Mesodermal cell (in vitro differentiated cells): Measurements from ENCODE around the gene FRS2.
"Not testable (repeated sequence)": the region's sequence is repeated elsewhere in the genome, so short reads cannot be mapped to it uniquely, and the experiment has no call there.

Experiments
- H3K27ac ChIP-seq: 2 replicates; pipeline ENCODE4 v1.7.0; 2013; ENCODE audit warnings: mild to moderate bottlenecking, low read depth, low read length, moderate library complexity; ENCODE audit not compliant: severe bottlenecking
- H3K36me3 ChIP-seq: 2 replicates; pipeline ENCODE4 v1.7.1; 2013; ENCODE audit warnings: mild to moderate bottlenecking, low read length, moderate library complexity; ENCODE audit not compliant: control insufficient read depth, insufficient read depth
- H3K4me1 ChIP-seq: one replicate; pipeline ENCODE4 v1.7.1; 2013; ENCODE audit warnings: mild to moderate bottlenecking, low read length; ENCODE audit not compliant: insufficient read depth, control insufficient read depth, poor library complexity, severe bottlenecking
- H3K4me3 ChIP-seq: 2 replicates; pipeline ENCODE4 v1.7.0; 2013; ENCODE audit warnings: low read length, control low read depth, mild to moderate bottlenecking; ENCODE audit not compliant: insufficient read depth, poor library complexity, severe bottlenecking; ENCODE audit errors: extremely low read depth
- H3K9me3 ChIP-seq: 2 replicates; pipeline ENCODE4 v1.7.1; 2013; ENCODE audit warnings: mild to moderate bottlenecking, low read length, moderate library complexity; ENCODE audit not compliant: control insufficient read depth
- WGBS, 2 experiments: methylation state at CpG; one replicate each; pipeline ENCODE4 v1.1.5; 2013; ENCODE audit warnings: missing lambda C conversion rate in 2 of 2; ENCODE audit not compliant: insufficient coverage in 2 of 2; 5-methylcytosine and 5-hydroxymethylcytosine counted together

The FRS2 gene

GRCh38 chr12:69437073-69437472 lies 33.1 kb upstream of the FRS2 start:
- Histone ChIP-seq H3K27ac (no peak overlapping the region), H3K4me1 (no peaks in the 10 kb centered on the region), H3K36me3 (no peaks in the 10 kb centered on the region), H3K4me3 (no peak overlapping the region), H3K9me3 (no peaks in the 10 kb centered on the region)
- WGBS, 2 experiments, result 50 to 62% methylated on average over 2 of the region's 2 CpGs

- Histone ChIP-seq H3K4me3 (no peak overlapping the region), H3K36me3 (no peaks in the 10 kb centered on the region), H3K4me1 (no peaks in the 10 kb centered on the region), H3K27ac (no peak overlapping the region), H3K9me3 (no peaks in the 10 kb centered on the region)
- 100% methylated on average over 2 to 3 of the region's 3 CpGs for WGBS, 2 experiments
These were observed 31.6 kb upstream of the FRS2 start for GRCh38 chr12:69438539-69438938.

- WGBS, 2 experiments, result 67 to 100% methylated on average over 1 of the region's 3 CpGs
- H3K36me3 ChIP-seq, result no peaks in the 10 kb centered on the region
- H3K4me1 ChIP-seq, result no peaks in the 10 kb centered on the region
- H3K27ac ChIP-seq, result no peak overlapping the region
- no peaks in the 10 kb centered on the region for H3K9me3 ChIP-seq
- H3K4me3 ChIP-seq, result no peak overlapping the region
These were observed 30.2 kb upstream of the FRS2 start for GRCh38 chr12:69440016-69440415.

- H3K36me3 ChIP-seq, result no peaks in the 10 kb centered on the region
- no peaks in the 10 kb centered on the region for H3K9me3 ChIP-seq
- no peak overlapping the region for H3K27ac ChIP-seq
- 72 to 80% methylated on average over 1 to 2 of the region's 2 CpGs for WGBS, 2 experiments
- H3K4me1 ChIP-seq, result no peaks in the 10 kb centered on the region
- H3K4me3 ChIP-seq, result no peak overlapping the region
These were observed 29.3 kb upstream of the FRS2 start for GRCh38 chr12:69440886-69441285.

GRCh38 chr12:69442894-69443293 lies 27.3 kb upstream of the FRS2 start:
- Histone ChIP-seq H3K4me3 (no peak overlapping the region), H3K36me3 (no peaks in the 10 kb centered on the region), H3K4me1 (no peaks in the 10 kb centered on the region), H3K9me3 (no peaks in the 10 kb centered on the region), H3K27ac (no peak overlapping the region)
- WGBS, 2 experiments, result 88 to 94% methylated on average over 1 to 3 of the region's 3 CpGs

GRCh38 chr12:69443916-69444315 lies 26.3 kb upstream of the FRS2 start:
- no peaks in the 10 kb centered on the region for H3K9me3 ChIP-seq
- H3K4me3 ChIP-seq, result no peak overlapping the region
- no peaks in the 10 kb centered on the region for H3K36me3 ChIP-seq
- H3K4me1 ChIP-seq, result no peaks in the 10 kb centered on the region
- 95 to 98% methylated on average over 2 to 3 of the region's 5 CpGs for WGBS, 2 experiments
- no peak overlapping the region for H3K27ac ChIP-seq

- Histone ChIP-seq H3K4me1 (no peaks in the 10 kb centered on the region), H3K9me3 (no peaks in the 10 kb centered on the region), H3K27ac (no peak overlapping the region), H3K4me3 (no peak overlapping the region), H3K36me3 (no peaks in the 10 kb centered on the region)
- WGBS, 2 experiments, result 100% methylated on average over 1 of the region's 1 CpG; no CpG with 5 or more reads in 1 of the 2 experiments
These were observed 22.3 kb upstream of the FRS2 start for GRCh38 chr12:69447892-69448291.

- H3K9me3 ChIP-seq, H3K27ac ChIP-seq, H3K4me1 ChIP-seq, H3K4me3 ChIP-seq, H3K36me3 ChIP-seq: not testable (repeated sequence)
- 74 to 75% methylated on average over 4 to 5 of the region's 12 CpGs for WGBS, 2 experiments
These were observed 17.5 kb upstream of the FRS2 start for GRCh38 chr12:69452598-69453132.

- no peaks in the 10 kb centered on the region for H3K9me3 ChIP-seq
- H3K27ac ChIP-seq, result no peak overlapping the region
- no peak overlapping the region for H3K4me3 ChIP-seq
- no peaks in the 10 kb centered on the region for H3K36me3 ChIP-seq
- no peaks in the 10 kb centered on the region for H3K4me1 ChIP-seq
These were observed 13.9 kb upstream of the FRS2 start for GRCh38 chr12:69456239-69456638.

- Histone ChIP-seq H3K4me1 (no peaks in the 10 kb centered on the region), H3K27ac (no peak overlapping the region), H3K36me3 (no peaks in the 10 kb centered on the region), H3K4me3 (no peak overlapping the region), H3K9me3 (no peaks in the 10 kb centered on the region)
- WGBS, 2 experiments, result no CpG with 5 or more reads among the region's 3 CpGs
These were observed 12.8 kb upstream of the FRS2 start for GRCh38 chr12:69457433-69457832.

GRCh38 chr12:69459477-69459876 lies 10.7 kb upstream of the FRS2 start:
- H3K4me1 ChIP-seq, result no peaks in the 10 kb centered on the region
- no peak overlapping the region for H3K4me3 ChIP-seq
- H3K36me3 ChIP-seq, result no peaks in the 10 kb centered on the region
- H3K9me3 ChIP-seq, result no peaks in the 10 kb centered on the region
- 86% methylated on average over 3 of the region's 3 CpGs; no CpG with 5 or more reads in 1 of the 2 experiments for WGBS, 2 experiments
- H3K27ac ChIP-seq, result no peak overlapping the region
